Bronchus fibroblast of lung (primary cell): ENCODE measurements around the gene LPCAT1. TPM values are rescaled to one million over a fixed set of nuclear protein-coding genes. Genes with fewer than 3 reads are reported as not detected.

Experiments used
- total RNA-seq: library from RNA; depleted of rRNA; stranded (reverse); fragments of >200 nt; gene quantifications from 2 replicates; pipeline ENCODE4 v1.2.3, GENCODE V29; 2015

The LPCAT1 gene, protein sequence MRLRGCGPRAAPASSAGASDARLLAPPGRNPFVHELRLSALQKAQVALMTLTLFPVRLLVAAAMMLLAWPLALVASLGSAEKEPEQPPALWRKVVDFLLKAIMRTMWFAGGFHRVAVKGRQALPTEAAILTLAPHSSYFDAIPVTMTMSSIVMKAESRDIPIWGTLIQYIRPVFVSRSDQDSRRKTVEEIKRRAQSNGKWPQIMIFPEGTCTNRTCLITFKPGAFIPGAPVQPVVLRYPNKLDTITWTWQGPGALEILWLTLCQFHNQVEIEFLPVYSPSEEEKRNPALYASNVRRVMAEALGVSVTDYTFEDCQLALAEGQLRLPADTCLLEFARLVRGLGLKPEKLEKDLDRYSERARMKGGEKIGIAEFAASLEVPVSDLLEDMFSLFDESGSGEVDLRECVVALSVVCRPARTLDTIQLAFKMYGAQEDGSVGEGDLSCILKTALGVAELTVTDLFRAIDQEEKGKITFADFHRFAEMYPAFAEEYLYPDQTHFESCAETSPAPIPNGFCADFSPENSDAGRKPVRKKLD
- 56.7 and 56.8 TPM in 2 replicates for total RNA-seq

DNA sequence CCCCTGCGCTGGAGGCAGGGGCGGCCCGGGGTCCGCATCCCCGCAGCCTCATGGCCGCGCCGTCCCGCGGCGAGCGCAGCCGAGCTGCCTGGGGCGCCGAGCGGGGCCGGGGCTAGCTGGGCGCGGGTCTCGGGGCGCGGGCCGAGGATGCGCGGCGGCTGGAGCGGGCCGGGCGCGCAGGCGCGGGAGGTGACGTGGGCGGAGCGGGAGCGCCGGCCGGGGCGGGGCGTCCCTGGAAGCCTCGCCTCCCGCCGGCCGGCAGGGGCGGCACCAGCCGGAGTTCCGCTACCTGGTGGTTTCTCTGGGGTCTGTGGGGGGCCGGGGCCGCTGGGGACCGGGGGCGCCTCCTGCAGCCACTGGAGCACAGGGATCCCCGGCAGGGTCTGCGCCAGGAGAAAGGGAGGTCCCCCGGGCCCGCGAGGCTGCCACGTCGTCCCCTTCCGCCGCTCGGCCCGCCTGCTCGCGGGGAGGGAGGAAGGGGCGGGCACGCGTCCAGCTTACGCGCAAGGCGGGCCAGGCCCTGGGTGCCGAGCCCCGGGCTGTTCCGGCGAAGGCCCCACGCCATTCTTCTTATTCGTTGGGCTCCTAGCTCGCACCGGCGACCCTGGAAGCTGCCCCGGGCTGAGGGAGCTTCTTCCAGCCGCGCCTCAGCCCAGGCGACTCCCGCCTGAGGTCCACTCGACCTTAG lies at the start of gene LPCAT1:
LPCAT1 (minus strand) TSS at position 168 of the 688 bp plus-strand sequence; CDS start at position 52, 116 bp downstream.

DNA sequence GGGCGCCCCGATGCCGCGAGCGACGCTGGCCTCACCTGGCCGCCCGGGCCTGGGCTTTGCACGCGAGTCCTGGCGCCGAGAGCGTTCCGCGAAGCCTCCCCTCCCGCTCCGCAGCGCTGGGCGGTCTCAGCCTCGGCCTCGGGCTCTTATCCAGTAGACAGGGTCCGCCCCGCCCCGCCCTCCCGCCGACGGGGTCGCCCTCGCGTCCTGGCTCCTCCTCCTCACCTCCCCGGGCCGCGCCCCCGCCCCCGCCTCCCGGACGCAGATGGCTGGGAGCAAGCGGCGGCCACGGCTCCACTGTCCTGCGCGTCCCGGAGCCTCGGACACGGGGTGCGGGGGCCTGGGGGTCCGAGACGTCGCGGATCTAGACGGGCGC lies 78.5 kb downstream of the LPCAT1 start, which contains the start of gene SLC6A3:
SLC6A3 (minus strand) TSS at position 128 of the 376 bp plus-strand sequence. CDS start 2,243 bp downstream, outside the sequence.

Other genes with a start within 250 kb of the LPCAT1 start
- gene TERT, start 228.9 kb downstream of the LPCAT1 start, total RNA-seq: not detected in 2 replicates
- 76.2 and 80.4 TPM in 2 replicates for gene CLPTM1L, start 178.9 kb downstream of the LPCAT1 start, total RNA-seq
- not detected in 2 replicates for gene SLC6A3, start 78.5 kb downstream of the LPCAT1 start, total RNA-seq